ENCODE data around the gene HCRTR1.

HCRTR1 gene

GRCh38 chr1:31591425-31592093 is 25.9 kb upstream of the HCRTR1 start:
- Histone ChIP-seq H3K4me1 (ENCODE audit: control insufficient read depth, insufficient read depth, low read length, unreplicated experiment) (peaks cover 21% of the 10 kb centered on the region), H2AFZ (ENCODE audit: low read length, unreplicated experiment) (no peak overlapping the region), H3K36me3 (ENCODE audit: insufficient read depth, low read length) (no peaks in the 10 kb centered on the region), H3K27me3 (ENCODE audit: insufficient read depth, low read length) (no peaks in the 10 kb centered on the region), H3K27ac (ENCODE audit: low read depth, low read length) (no peak overlapping the region), H3K79me2 (ENCODE audit: control insufficient read depth, insufficient read depth, low read length, unreplicated experiment) (no peaks in the 10 kb centered on the region), H3K4me3 (ENCODE audit: low read depth, low read length) (no peak overlapping the region)

GRCh38 chr1:31592132-31592531 is 25.4 kb upstream of the HCRTR1 start:
- Histone ChIP-seq H3K79me2 (ENCODE audit: control insufficient read depth, insufficient read depth, low read length, unreplicated experiment) (no peaks in the 10 kb centered on the region), H2AFZ (ENCODE audit: low read length, unreplicated experiment) (no peak overlapping the region), H3K4me1 (ENCODE audit: control insufficient read depth, insufficient read depth, low read length, unreplicated experiment) (peaks cover 21% of the 10 kb centered on the region), H3K27me3 (ENCODE audit: insufficient read depth, low read length) (no peaks in the 10 kb centered on the region), H3K36me3 (ENCODE audit: insufficient read depth, low read length) (no peaks in the 10 kb centered on the region), H3K4me3 (ENCODE audit: low read depth, low read length) (no peak overlapping the region), H3K27ac (ENCODE audit: low read depth, low read length) (no peak overlapping the region)

- no peak overlapping the region for H3K27ac ChIP-seq (ENCODE audit: low read depth, low read length)
- peaks cover 12% of the 10 kb centered on the region for H3K4me1 ChIP-seq (ENCODE audit: control insufficient read depth, insufficient read depth, low read length, unreplicated experiment)
- H2AFZ ChIP-seq (ENCODE audit: low read length, unreplicated experiment), result no peak overlapping the region
- no peaks in the 10 kb centered on the region for H3K79me2 ChIP-seq (ENCODE audit: control insufficient read depth, insufficient read depth, low read length, unreplicated experiment)
- H3K27me3 ChIP-seq (ENCODE audit: insufficient read depth, low read length), result no peaks in the 10 kb centered on the region
- H3K36me3 ChIP-seq (ENCODE audit: insufficient read depth, low read length), result no peaks in the 10 kb centered on the region
- no peak overlapping the region for H3K4me3 ChIP-seq (ENCODE audit: low read depth, low read length)
Measured at GRCh38 chr1:31593136-31593665, 24.3 kb upstream of the HCRTR1 start.

GRCh38 chr1:31593770-31594632 is 23.5 kb upstream of the HCRTR1 start:
- no peak overlapping the region for H3K4me3 ChIP-seq (ENCODE audit: low read depth, low read length)
- H2AFZ ChIP-seq (ENCODE audit: low read length, unreplicated experiment), result no peak overlapping the region
- no peaks in the 10 kb centered on the region for H3K79me2 ChIP-seq (ENCODE audit: control insufficient read depth, insufficient read depth, low read length, unreplicated experiment)
- H3K27me3 ChIP-seq (ENCODE audit: insufficient read depth, low read length), result no peaks in the 10 kb centered on the region
- H3K4me1 ChIP-seq (ENCODE audit: control insufficient read depth, insufficient read depth, low read length, unreplicated experiment), result peaks cover 5% of the 10 kb centered on the region
- H3K36me3 ChIP-seq (ENCODE audit: insufficient read depth, low read length), result no peaks in the 10 kb centered on the region
- H3K27ac ChIP-seq (ENCODE audit: low read depth, low read length), result no peak overlapping the region

- Histone ChIP-seq H3K4me1 (ENCODE audit: control insufficient read depth, insufficient read depth, low read length, unreplicated experiment) (no peaks in the 10 kb centered on the region), H3K27me3 (ENCODE audit: insufficient read depth, low read length) (no peaks in the 10 kb centered on the region), H3K27ac (ENCODE audit: low read depth, low read length) (no peak overlapping the region), H3K36me3 (ENCODE audit: insufficient read depth, low read length) (no peaks in the 10 kb centered on the region), H2AFZ (ENCODE audit: low read length, unreplicated experiment) (no peak overlapping the region), H3K4me3 (ENCODE audit: low read depth, low read length) (no peak overlapping the region), H3K79me2 (ENCODE audit: control insufficient read depth, insufficient read depth, low read length, unreplicated experiment) (no peaks in the 10 kb centered on the region)
Measured at GRCh38 chr1:31595836-31596736, 21.4 kb upstream of the HCRTR1 start.

GRCh38 chr1:31596737-31597097 is 20.8 kb upstream of the HCRTR1 start:
- Histone ChIP-seq H3K27me3 (ENCODE audit: insufficient read depth, low read length) (no peaks in the 10 kb centered on the region), H3K27ac (ENCODE audit: low read depth, low read length) (no peak overlapping the region), H3K4me3 (ENCODE audit: low read depth, low read length) (no peak overlapping the region), H3K79me2 (ENCODE audit: control insufficient read depth, insufficient read depth, low read length, unreplicated experiment) (no peaks in the 10 kb centered on the region), H3K4me1 (ENCODE audit: control insufficient read depth, insufficient read depth, low read length, unreplicated experiment) (no peaks in the 10 kb centered on the region), H2AFZ (ENCODE audit: low read length, unreplicated experiment) (no peak overlapping the region), H3K36me3 (ENCODE audit: insufficient read depth, low read length) (no peaks in the 10 kb centered on the region)

GRCh38 chr1:31598980-31599379 is 18.5 kb upstream of the HCRTR1 start:
- no peaks in the 10 kb centered on the region for H3K4me1 ChIP-seq (ENCODE audit: control insufficient read depth, insufficient read depth, low read length, unreplicated experiment)
- H2AFZ ChIP-seq (ENCODE audit: low read length, unreplicated experiment), result no peak overlapping the region
- H3K27ac ChIP-seq (ENCODE audit: low read depth, low read length), result no peak overlapping the region
- H3K36me3 ChIP-seq (ENCODE audit: insufficient read depth, low read length), result no peaks in the 10 kb centered on the region
- no peaks in the 10 kb centered on the region for H3K79me2 ChIP-seq (ENCODE audit: control insufficient read depth, insufficient read depth, low read length, unreplicated experiment)
- no peaks in the 10 kb centered on the region for H3K27me3 ChIP-seq (ENCODE audit: insufficient read depth, low read length)
- H3K4me3 ChIP-seq (ENCODE audit: low read depth, low read length), result no peak overlapping the region

- Histone ChIP-seq H3K36me3 (ENCODE audit: insufficient read depth, low read length) (no peaks in the 10 kb centered on the region), H2AFZ (ENCODE audit: low read length, unreplicated experiment) (no peak overlapping the region), H3K27me3 (ENCODE audit: insufficient read depth, low read length) (no peaks in the 10 kb centered on the region), H3K4me3 (ENCODE audit: low read depth, low read length) (no peak overlapping the region), H3K79me2 (ENCODE audit: control insufficient read depth, insufficient read depth, low read length, unreplicated experiment) (no peaks in the 10 kb centered on the region), H3K27ac (ENCODE audit: low read depth, low read length) (no peak overlapping the region), H3K4me1 (ENCODE audit: control insufficient read depth, insufficient read depth, low read length, unreplicated experiment) (no peaks in the 10 kb centered on the region)
Measured at GRCh38 chr1:31600641-31601040, 16.8 kb upstream of the HCRTR1 start.

GRCh38 chr1:31602081-31602480 is 15.4 kb upstream of the HCRTR1 start:
- no peak overlapping the region for H3K4me3 ChIP-seq (ENCODE audit: low read depth, low read length)
- no peaks in the 10 kb centered on the region for H3K4me1 ChIP-seq (ENCODE audit: control insufficient read depth, insufficient read depth, low read length, unreplicated experiment)
- no peak overlapping the region for H3K27ac ChIP-seq (ENCODE audit: low read depth, low read length)
- no peak overlapping the region for H2AFZ ChIP-seq (ENCODE audit: low read length, unreplicated experiment)
- H3K79me2 ChIP-seq (ENCODE audit: control insufficient read depth, insufficient read depth, low read length, unreplicated experiment), result no peaks in the 10 kb centered on the region
- no peaks in the 10 kb centered on the region for H3K27me3 ChIP-seq (ENCODE audit: insufficient read depth, low read length)
- no peaks in the 10 kb centered on the region for H3K36me3 ChIP-seq (ENCODE audit: insufficient read depth, low read length)

- H2AFZ ChIP-seq (ENCODE audit: low read length, unreplicated experiment), result no peak overlapping the region
- no peaks in the 10 kb centered on the region for H3K27me3 ChIP-seq (ENCODE audit: insufficient read depth, low read length)
- no peaks in the 10 kb centered on the region for H3K36me3 ChIP-seq (ENCODE audit: insufficient read depth, low read length)
- no peak overlapping the region for H3K4me3 ChIP-seq (ENCODE audit: low read depth, low read length)
- no peaks in the 10 kb centered on the region for H3K79me2 ChIP-seq (ENCODE audit: control insufficient read depth, insufficient read depth, low read length, unreplicated experiment)
- no peaks in the 10 kb centered on the region for H3K4me1 ChIP-seq (ENCODE audit: control insufficient read depth, insufficient read depth, low read length, unreplicated experiment)
- no peak overlapping the region; the same call in 1 of the 2 replicates for H3K27ac ChIP-seq (ENCODE audit: low read depth, low read length)
Measured at GRCh38 chr1:31605908-31606427, 11.5 kb upstream of the HCRTR1 start.

Data from ACC112 (cell line).